HCT116 (cell line): ENCODE results near the gene CDNF. TPM values are rescaled to one million over a fixed set of nuclear protein-coding genes. Genes with fewer than 3 reads are reported as not detected.

Source experiments
- ATAC-seq: fragments of 200-7000 bp; cut with Tn5 transposase; 2 replicates; pipeline ENCODE4 v1.9.1; 2020; ENCODE audit warnings: mild to moderate bottlenecking, moderate library complexity
- BruUV-seq: library from RNA; stranded (reverse); fragments of 400-500 nt; replicated peaks from 2 replicates; lab custom pipeline; 2021; lab: Mats Ljungman, UMichigan
- CTCF ChIA-PET: fragments of 300-600 bp; sonication (Branson Sonifier 250); formaldehyde crosslinking; loops from one replicate; lab custom pipeline; 2021; ENCODE audit warnings: antibody characterized with exemption; lab: Charles Lee
- POLR2A ChIA-PET: fragments of 300-600, 350-600 bp; sonication (Branson Sonifier 250); formaldehyde crosslinking; loops from one replicate; lab custom pipeline; 2021; ENCODE audit warnings: antibody characterized with exemption; lab: Charles Lee
- RAD21 ChIA-PET, 2 experiments: fragments of 300-600 bp; sonication (Branson Sonifier 250); formaldehyde crosslinking; loops; one replicate each; lab custom pipeline; 2023; ENCODE audit warnings: low total read pairs in 2 of 2; ENCODE audit not compliant: uncharacterized antibody in 2 of 2, unreplicated experiment in 2 of 2, low non-redundant PET in 1 of 2; lab: Charles Lee
- DNase-seq: peaks from one replicate; pipeline ENCODE4 v3.0.0-alpha.2; 2010; ENCODE audit warnings: low read depth, low spot score
- H2AFZ ChIP-seq: fragments of 200-600 bp; shearing (Covaris generic), sonication (generic); 2 replicates; pipeline ENCODE4 v1.6.1; 2017; ENCODE audit warnings: low read depth, mixed run types, mixed read lengths, antibody characterized with exemption, low read length; ENCODE audit not compliant: poor library complexity, severe bottlenecking
- H3K27ac ChIP-seq: 2 replicates; pipeline ENCODE4 v1.5.1; 2012; ENCODE audit warnings: low read depth, low read length
- H3K27me3 ChIP-seq: fragments of 200-600 bp; sonication (generic); 2 replicates; pipeline ENCODE4 v1.6.1; 2016; ENCODE audit warnings: mixed run types, low read length, mixed read lengths; ENCODE audit not compliant: insufficient read depth
- H3K36me3 ChIP-seq, 2 experiments: fragments of 200-500 bp in 1 of 2; fragments of 200-600 bp in 1 of 2; sonication (Bioruptor generic) in 1 of 2; sonication (generic) in 1 of 2; 2 replicates each; pipeline versions ENCODE4 v1.5.1 to v1.6.1; 2014 to 2016; ENCODE audit warnings: low read length in 2 of 2, inconsistent platforms in 1 of 2, mixed read lengths in 1 of 2, mixed run types in 1 of 2; ENCODE audit not compliant: insufficient read depth in 2 of 2, control insufficient read depth in 1 of 2
- H3K4me1 ChIP-seq, 2 experiments: fragments of 200-600 bp in 1 of 2; sonication (generic) in 1 of 2; 2 replicates each; pipeline versions ENCODE4 v1.5.1 to v1.6.1; 2012 to 2017; ENCODE audit warnings: low read length in 2 of 2, inconsistent platforms in 1 of 2, mild to moderate bottlenecking in 1 of 2, mixed read lengths in 1 of 2, mixed run types in 1 of 2, moderate library complexity in 1 of 2; ENCODE audit not compliant: insufficient read depth in 2 of 2, control insufficient read depth in 1 of 2
- H3K4me2 ChIP-seq: fragments of 200-600 bp; sonication (generic); 2 replicates; pipeline ENCODE4 v1.6.1; 2017; ENCODE audit warnings: mixed run types, low read length, mixed read lengths
- H3K4me3 ChIP-seq, 2 experiments: fragments of 200-600 bp in 1 of 2; sonication (generic) in 1 of 2; replicated peaks in 1 of 2; 2 replicates each; pipeline ENCODE4 v1.5.1; 2011 to 2016; ENCODE audit warnings: low read length in 2 of 2, control low read depth in 1 of 2, low read depth in 1 of 2, mild to moderate bottlenecking in 1 of 2, mixed read lengths in 1 of 2, mixed run types in 1 of 2
- H3K79me2 ChIP-seq: fragments of 200-600 bp; sonication (generic); 2 replicates; pipeline ENCODE4 v1.6.1; 2017; ENCODE audit warnings: mild to moderate bottlenecking, mixed run types, low read length, moderate library complexity, mixed read lengths; ENCODE audit not compliant: insufficient read depth
- H3K9ac ChIP-seq: fragments of 200-600 bp; sonication (generic); 2 replicates; pipeline ENCODE4 v1.6.1; 2016; ENCODE audit warnings: low read length, mixed read lengths
- H3K9me2 ChIP-seq: fragments of 200-600 bp; sonication (generic), shearing (Covaris generic); 2 replicates; pipeline ENCODE4 v1.6.1; 2017; ENCODE audit warnings: mixed run types, mild to moderate bottlenecking, moderate library complexity; ENCODE audit not compliant: insufficient read depth
- H3K9me3 ChIP-seq, 2 experiments: fragments of 200-500 bp in 1 of 2; fragments of 200-600 bp in 1 of 2; sonication (Bioruptor generic) in 1 of 2; sonication (generic) in 1 of 2; 2 replicates each; pipeline ENCODE4 v1.6.1; 2014 to 2017; ENCODE audit warnings: low read length in 2 of 2, mixed read lengths in 2 of 2, inconsistent platforms in 1 of 2, low read depth in 1 of 2, mild to moderate bottlenecking in 1 of 2, mixed run types in 1 of 2, moderate library complexity in 1 of 2; ENCODE audit not compliant: control insufficient read depth in 1 of 2, insufficient read depth in 1 of 2
- H4K20me1 ChIP-seq: fragments of 200-600 bp; sonication (generic), shearing (Covaris generic); 2 replicates; pipeline ENCODE4 v1.6.1; 2017; ENCODE audit warnings: mixed run types, mild to moderate bottlenecking, moderate library complexity; ENCODE audit not compliant: insufficient read depth
- EZH2 ChIP-seq: fragments of 200-600 bp; sonication (generic); IDR thresholded peaks from 2 replicates; pipeline ENCODE4 v1.6.1; 2017; ENCODE audit warnings: antibody characterized with exemption, mixed run types
- POLR2AphosphoS5 ChIP-seq: IDR thresholded peaks from 2 replicates; pipeline ENCODE4 v1.6.1; 2011; ENCODE audit warnings: mild to moderate bottlenecking, low read depth, low read length, moderate library complexity
- RAD21 ChIP-seq: IDR thresholded peaks from 2 replicates; pipeline ENCODE4 v1.6.1; 2012; ENCODE audit warnings: low read depth, mild to moderate bottlenecking
- REST ChIP-seq: IDR thresholded peaks from 2 replicates; pipeline ENCODE4 v1.6.1; 2012; ENCODE audit warnings: low read depth
- SIN3A ChIP-seq: IDR thresholded peaks from 2 replicates; pipeline ENCODE4 v1.6.1; 2012; ENCODE audit warnings: low read depth
- SRF ChIP-seq: IDR thresholded peaks from 2 replicates; pipeline ENCODE4 v1.6.1; 2012; ENCODE audit warnings: low read depth
- YY1 ChIP-seq: IDR thresholded peaks from 2 replicates; pipeline ENCODE4 v1.6.1; 2011; ENCODE audit warnings: low read length, low read depth, moderate library complexity, mild to moderate bottlenecking; ENCODE audit not compliant: insufficient replicate concordance; ENCODE audit errors: extremely low read depth
- intact Hi-C: fragments of 100-400 bp; cut with micrococcal nuclease; formaldehyde crosslinking; loops from 2 replicates; pipeline ENCODE4 v1.10.0; 2022
- total RNA-seq: library from RNA; stranded (reverse); gene quantifications from one replicate; pipeline ENCODE4 v1.2.1, GENCODE V29; 2021; ENCODE audit not compliant: unreplicated experiment
- TF ChIP-seq, protein P1 (sequence below), 3 experiments: fragments of 200-600 bp in 1 of 3; sonication (generic) in 1 of 3; IDR thresholded peaks in 2 of 3; conservative IDR thresholded peaks in 1 of 3; 2 replicates each; pipeline ENCODE4 v1.5.1; 2012 to 2017; ENCODE audit warnings: low read depth in 2 of 3, low read length in 2 of 3, antibody characterized with exemption in 1 of 3, borderline replicate concordance in 1 of 3, control low read depth in 1 of 3, mild to moderate bottlenecking in 1 of 3, mixed read lengths in 1 of 3, mixed run types in 1 of 3, moderate library complexity in 1 of 3; ENCODE audit not compliant: insufficient read depth in 1 of 3
- TF ChIP-seq, protein P2 (sequence below): IDR thresholded peaks from 2 replicates; pipeline ENCODE4 v1.6.1; 2011; ENCODE audit warnings: mild to moderate bottlenecking, low read length, moderate library complexity; ENCODE audit not compliant: insufficient replicate concordance; ENCODE audit errors: extremely low read depth
- TF ChIP-seq, protein P3 (sequence below): IDR thresholded peaks from 2 replicates; pipeline ENCODE4 v1.6.1; 2012

The CDNF gene
- total RNA-seq, 1 experiment from 2014 or later = 1.1 TPM

DNA sequence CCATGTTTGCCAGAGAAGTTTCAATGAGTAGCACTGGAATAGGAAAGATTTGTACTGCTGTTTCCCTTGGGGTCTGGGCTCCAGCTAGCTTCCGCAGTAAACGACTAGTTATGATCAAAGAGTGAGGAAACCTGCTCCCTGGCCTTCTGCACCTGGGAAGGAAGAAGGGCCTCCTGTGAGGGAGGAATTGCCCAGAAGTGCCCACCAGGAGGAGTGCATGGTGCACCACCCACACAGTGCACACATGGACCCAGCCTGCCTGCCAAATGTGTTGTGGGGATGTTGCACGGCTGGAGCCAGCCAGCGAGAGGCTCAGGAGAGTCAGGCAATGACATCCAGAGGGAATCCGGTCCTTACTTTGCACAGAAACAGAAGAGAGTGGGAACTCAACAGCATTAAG, 36.1 kb downstream of the CDNF start:
- intact Hi-C loops = no loop called here
- ATAC-seq = peak; percentile 72

More for the DNA sequence above, 36.1 kb downstream of the CDNF start:
- H3K4me2 ChIP-seq = no peak overlapping the region
- H3K9me3 ChIP-seq = no peaks in the 10 kb centered on the region
- H3K36me3 ChIP-seq = no peaks in the 10 kb centered on the region
- ChIA-PET RAD21 (no interaction called here), CTCF (interaction anchor here (1.0 to 1.1 kb wide), 2 partner anchors 22 to 36 kb away, joined by 3 read pairs; partner anchors contain the start of genes CDNF, HSPA14 and MSANTD7), POLR2A (no interaction called here)
- H3K4me1 ChIP-seq = no peaks in the 10 kb centered on the region
- H2AFZ ChIP-seq = no peak overlapping the region
- H3K9me2 ChIP-seq = no peaks in the 10 kb centered on the region
- BruUV-seq = no TSS peak
- H3K9ac ChIP-seq = no peak overlapping the region
- TF ChIP-seq, protein P1, sequence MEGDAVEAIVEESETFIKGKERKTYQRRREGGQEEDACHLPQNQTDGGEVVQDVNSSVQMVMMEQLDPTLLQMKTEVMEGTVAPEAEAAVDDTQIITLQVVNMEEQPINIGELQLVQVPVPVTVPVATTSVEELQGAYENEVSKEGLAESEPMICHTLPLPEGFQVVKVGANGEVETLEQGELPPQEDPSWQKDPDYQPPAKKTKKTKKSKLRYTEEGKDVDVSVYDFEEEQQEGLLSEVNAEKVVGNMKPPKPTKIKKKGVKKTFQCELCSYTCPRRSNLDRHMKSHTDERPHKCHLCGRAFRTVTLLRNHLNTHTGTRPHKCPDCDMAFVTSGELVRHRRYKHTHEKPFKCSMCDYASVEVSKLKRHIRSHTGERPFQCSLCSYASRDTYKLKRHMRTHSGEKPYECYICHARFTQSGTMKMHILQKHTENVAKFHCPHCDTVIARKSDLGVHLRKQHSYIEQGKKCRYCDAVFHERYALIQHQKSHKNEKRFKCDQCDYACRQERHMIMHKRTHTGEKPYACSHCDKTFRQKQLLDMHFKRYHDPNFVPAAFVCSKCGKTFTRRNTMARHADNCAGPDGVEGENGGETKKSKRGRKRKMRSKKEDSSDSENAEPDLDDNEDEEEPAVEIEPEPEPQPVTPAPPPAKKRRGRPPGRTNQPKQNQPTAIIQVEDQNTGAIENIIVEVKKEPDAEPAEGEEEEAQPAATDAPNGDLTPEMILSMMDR (IDR thresholded peaks at IDR 0.05 in 2 of 3, conservative IDR thresholded peaks at IDR 0.05 in 1 of 3; ENCODE audit: borderline replicate concordance in 1 of 3, insufficient read depth in 1 of 3, low read depth in 2 of 3, low read length in 2 of 3) = peak in 2 of 3 experiments; percentile 21 to 22; a peak in 2 of 6 replicates
- TF ChIP-seq EZH2 (no peak), YY1 (no peak), POLR2AphosphoS5 (no peak), REST (no peak), SIN3A (no peak), SRF (no peak), RAD21 (peak; percentile 38)
- TF ChIP-seq, protein P2, sequence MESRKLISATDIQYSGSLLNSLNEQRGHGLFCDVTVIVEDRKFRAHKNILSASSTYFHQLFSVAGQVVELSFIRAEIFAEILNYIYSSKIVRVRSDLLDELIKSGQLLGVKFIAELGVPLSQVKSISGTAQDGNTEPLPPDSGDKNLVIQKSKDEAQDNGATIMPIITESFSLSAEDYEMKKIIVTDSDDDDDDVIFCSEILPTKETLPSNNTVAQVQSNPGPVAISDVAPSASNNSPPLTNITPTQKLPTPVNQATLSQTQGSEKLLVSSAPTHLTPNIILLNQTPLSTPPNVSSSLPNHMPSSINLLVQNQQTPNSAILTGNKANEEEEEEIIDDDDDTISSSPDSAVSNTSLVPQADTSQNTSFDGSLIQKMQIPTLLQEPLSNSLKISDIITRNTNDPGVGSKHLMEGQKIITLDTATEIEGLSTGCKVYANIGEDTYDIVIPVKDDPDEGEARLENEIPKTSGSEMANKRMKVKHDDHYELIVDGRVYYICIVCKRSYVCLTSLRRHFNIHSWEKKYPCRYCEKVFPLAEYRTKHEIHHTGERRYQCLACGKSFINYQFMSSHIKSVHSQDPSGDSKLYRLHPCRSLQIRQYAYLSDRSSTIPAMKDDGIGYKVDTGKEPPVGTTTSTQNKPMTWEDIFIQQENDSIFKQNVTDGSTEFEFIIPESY = no peak
- TF ChIP-seq, protein P3, sequence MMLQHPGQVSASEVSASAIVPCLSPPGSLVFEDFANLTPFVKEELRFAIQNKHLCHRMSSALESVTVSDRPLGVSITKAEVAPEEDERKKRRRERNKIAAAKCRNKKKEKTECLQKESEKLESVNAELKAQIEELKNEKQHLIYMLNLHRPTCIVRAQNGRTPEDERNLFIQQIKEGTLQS = no peak
- no peaks in the 10 kb centered on the region for H3K79me2 ChIP-seq
- no peaks in the 10 kb centered on the region for H3K27me3 ChIP-seq
- H4K20me1 ChIP-seq = no peaks in the 10 kb centered on the region
- no peak overlapping the region for H3K27ac ChIP-seq
- H3K4me3 ChIP-seq = no peak overlapping the region
- no peak for DNase-seq
